IPS-18c (cell line): ENCODE measurements around the gene RHOT1.

Experiments used
- H3K4me3 ChIP-seq: 2 replicates; pipeline ENCODE4 v1.7.0; 2013; ENCODE audit warnings: low read depth, mild to moderate bottlenecking, low read length, moderate library complexity; ENCODE audit not compliant: insufficient read depth
- H3K9me3 ChIP-seq: one replicate; pipeline ENCODE4 v1.6.1; 2013; ENCODE audit warnings: mild to moderate bottlenecking, low read length, moderate library complexity; ENCODE audit not compliant: control insufficient read depth, insufficient read depth

The RHOT1 gene

GRCh38 chr17:32187271-32187670 is 45.0 kb downstream of the RHOT1 start:
- no peak overlapping the region for H3K4me3 ChIP-seq
- no peaks in the 10 kb centered on the region for H3K9me3 ChIP-seq

DNA sequence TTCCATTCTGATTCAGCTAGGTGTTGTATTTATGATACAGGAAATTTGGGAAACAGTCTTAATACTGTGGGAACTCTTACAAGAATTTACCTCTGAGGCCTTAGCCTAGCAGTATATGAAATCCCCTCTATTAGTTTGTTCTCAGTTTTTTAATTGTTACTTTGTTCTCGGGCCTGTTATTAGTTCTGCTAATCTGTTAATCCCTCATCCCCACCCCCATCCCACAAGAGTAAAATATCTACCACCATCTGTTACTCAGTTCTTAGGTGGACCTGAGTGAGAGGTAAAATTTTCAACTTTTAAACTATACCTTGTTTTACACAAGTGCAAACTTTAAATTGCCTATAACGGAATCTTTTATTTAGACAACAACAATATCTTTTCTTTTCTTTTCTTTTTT is 47.0 kb downstream of the RHOT1 start:
- Histone ChIP-seq H3K4me3 (no peak overlapping the region), H3K9me3 (no peaks in the 10 kb centered on the region)

DNA sequence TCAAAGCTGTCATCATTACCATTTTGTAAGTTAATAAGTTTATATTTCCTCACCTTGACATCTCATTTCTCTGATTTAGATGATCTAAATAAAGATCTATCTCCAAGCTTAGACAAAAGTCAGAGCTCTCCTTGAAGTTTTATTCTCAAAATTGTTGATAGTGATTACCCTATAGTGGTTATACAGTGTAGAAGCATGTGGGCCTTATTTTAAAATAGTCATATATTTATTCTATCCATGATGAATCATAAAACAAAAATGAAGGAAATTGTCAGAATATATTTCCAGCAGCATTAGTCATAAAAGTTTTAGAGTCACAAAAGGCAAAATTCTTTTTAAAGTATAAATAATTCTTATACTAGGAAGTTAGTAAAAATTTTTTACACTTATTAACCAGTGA is 49.0 kb downstream of the RHOT1 start:
- Histone ChIP-seq H3K4me3 (no peak overlapping the region), H3K9me3 (no peaks in the 10 kb centered on the region)

DNA sequence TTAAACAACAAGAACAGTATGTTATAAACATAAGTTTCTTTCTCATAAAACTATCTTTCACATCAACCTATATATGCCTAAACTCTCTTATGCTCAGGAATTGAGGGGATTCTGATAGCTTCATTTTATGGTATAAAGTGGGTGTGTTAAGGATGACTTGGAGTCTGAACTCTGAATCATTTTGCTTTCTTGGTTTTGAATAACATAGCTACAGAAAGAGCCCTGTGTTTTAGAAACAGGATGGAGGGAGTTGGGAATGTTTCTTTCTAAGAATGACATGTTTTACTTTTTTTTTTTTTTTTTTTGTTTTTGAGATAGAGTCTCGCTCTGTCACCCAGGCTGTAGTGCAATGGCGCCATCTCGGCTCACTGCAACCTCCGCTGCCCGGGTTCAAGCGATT is 50.1 kb downstream of the RHOT1 start:
- H3K9me3 ChIP-seq = no peaks in the 10 kb centered on the region

DNA sequence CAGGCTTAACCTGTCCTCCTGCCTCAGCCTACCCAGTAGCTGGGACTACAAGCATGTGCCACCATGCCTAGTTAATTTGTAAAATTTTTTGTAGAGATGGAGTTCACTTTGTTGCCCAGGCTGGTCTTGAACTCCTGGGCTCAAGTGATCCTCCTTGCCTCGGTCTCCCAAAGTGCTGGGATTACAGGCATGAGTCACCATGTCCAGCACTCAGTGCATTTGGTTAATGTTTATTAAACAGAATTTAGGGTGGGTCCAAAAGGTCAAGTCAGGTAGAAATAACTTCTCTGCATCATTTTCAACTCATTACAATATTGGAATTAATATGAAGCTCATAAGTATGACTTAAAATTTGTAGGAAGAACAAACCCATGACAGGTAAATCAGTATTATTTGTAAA is 55.7 kb downstream of the RHOT1 start:
- H3K9me3 ChIP-seq = no peaks in the 10 kb centered on the region
- H3K4me3 ChIP-seq = no peak overlapping the region

More for the DNA sequence above, 50.1 kb downstream of the RHOT1 start:
- H3K4me3 ChIP-seq = no peak overlapping the region

DNA sequence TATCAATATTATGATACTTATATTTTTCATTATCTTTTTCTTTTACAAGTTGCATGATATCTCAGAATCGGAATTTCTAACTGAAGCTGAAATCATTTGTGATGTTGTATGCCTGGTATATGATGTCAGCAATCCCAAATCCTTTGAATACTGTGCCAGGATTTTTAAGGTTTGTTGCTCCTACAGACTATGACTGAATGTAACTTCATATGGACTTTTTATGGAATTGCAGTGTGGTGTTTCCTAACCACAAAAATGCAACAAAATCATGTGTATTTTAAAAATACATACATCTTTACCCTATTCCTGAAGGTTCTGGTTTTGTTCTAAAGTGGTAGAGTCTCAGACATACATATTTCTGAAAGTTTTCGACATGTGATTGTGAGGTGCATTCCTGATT is 64.6 kb downstream of the RHOT1 start:
- no peak overlapping the region for H3K4me3 ChIP-seq

DNA sequence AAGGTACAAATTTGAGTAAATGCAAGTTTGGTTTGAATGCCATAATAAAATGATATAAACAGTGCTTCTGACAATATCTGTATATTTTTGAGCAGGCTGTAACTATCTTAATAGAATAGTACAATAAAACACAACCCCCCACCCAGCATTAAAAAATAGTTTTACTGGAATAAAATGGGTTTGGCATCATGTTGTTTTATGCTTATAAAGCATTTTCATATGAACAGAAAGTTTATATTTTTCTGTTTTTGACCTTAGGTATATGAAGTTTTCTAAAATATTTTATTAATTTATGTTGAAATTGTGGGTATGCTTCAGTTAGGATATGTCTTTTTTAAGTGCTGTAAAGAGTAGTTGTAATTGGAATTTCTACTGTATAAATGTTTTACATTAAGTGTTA is 66.1 kb downstream of the RHOT1 start:
- Histone ChIP-seq H3K4me3 (no peak overlapping the region), H3K9me3 (no peaks in the 10 kb centered on the region)

More for the DNA sequence above, 64.6 kb downstream of the RHOT1 start:
- no peaks in the 10 kb centered on the region for H3K9me3 ChIP-seq

- Histone ChIP-seq H3K9me3 (no peaks in the 10 kb centered on the region), H3K4me3 (no peak overlapping the region)
Measured at GRCh38 chr17:32209608-32210007, 67.3 kb downstream of the RHOT1 start.

- no peaks in the 10 kb centered on the region for H3K9me3 ChIP-seq
- no peak overlapping the region for H3K4me3 ChIP-seq
Measured at GRCh38 chr17:32211671-32212070, 69.4 kb downstream of the RHOT1 start.

GRCh38 chr17:32215696-32216095 is 73.4 kb downstream of the RHOT1 start:
- H3K9me3 ChIP-seq = no peaks in the 10 kb centered on the region
- no peak overlapping the region for H3K4me3 ChIP-seq

DNA sequence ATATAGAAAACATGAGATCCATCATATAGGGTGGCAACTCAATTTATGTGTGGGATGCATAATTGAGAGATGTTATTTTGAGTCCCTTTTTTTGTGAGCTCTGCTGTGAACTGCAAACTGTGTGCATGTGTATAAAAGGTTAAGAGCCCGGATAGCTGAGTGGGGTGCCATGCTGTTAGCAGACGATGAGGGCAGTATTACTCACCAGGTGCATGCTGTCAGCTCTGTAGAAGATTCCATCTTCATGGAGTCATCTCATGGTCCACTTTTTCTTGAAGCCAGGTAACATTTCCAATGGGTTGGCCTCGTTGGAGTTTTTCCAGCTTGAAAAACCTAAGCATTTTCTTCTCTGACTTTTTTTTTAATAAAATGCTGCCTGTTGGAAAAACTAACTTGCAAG is 80.3 kb downstream of the RHOT1 start:
- Histone ChIP-seq H3K4me3 (no peak overlapping the region), H3K9me3 (no peaks in the 10 kb centered on the region)

DNA sequence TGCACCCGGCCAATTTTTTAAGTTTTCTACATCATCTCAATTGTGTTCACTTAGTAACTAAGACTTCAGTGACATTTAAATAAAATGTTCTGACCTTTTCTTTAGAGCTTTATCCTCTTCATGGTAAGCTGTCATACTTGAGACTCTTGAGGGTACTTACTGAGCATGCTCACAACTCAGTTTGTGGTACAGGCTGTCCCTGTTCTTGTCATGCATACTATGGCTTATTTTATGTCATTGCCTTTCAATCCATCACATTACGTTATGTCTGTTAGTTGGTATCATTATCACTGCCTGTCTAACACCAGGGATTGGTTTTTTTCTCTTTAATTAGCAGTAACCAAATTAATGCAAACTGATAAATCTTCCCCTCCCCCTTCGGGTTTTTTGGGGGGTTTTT is 81.4 kb downstream of the RHOT1 start:
- Histone ChIP-seq H3K4me3 (no peak overlapping the region), H3K9me3 (no peaks in the 10 kb centered on the region)

- Histone ChIP-seq H3K9me3 (no peaks in the 10 kb centered on the region), H3K4me3 (no peak overlapping the region)
Measured at GRCh38 chr17:32226886-32227285, 84.6 kb downstream of the RHOT1 start.

GRCh38 chr17:32227910-32228309 is 85.6 kb downstream of the RHOT1 start:
- H3K4me3 ChIP-seq = no peak overlapping the region; the same call in 1 of the 2 replicates

DNA sequence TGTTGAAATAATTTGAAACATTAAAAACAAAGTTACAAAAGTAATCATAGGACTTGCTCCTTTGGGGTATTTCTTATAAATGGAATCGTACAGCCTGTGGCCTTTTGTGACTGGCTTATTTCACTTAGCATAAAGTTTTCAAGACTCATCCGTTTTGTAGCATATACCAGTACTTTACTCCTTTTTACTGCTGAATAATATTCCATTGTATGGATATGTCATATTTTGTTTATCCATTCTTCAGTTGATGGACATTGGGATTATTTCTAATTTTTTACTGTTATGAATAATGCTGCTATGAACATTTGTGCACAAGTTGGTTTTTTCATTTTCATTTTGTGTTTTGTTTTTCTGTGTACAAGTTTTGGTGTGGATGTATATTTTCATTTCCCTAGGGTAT is 93.3 kb downstream of the RHOT1 start:
- no peaks in the 10 kb centered on the region for H3K9me3 ChIP-seq
- no peak overlapping the region for H3K4me3 ChIP-seq

More at GRCh38 chr17:32227910-32228309, 85.6 kb downstream of the RHOT1 start:
- H3K9me3 ChIP-seq = no peaks in the 10 kb centered on the region

GRCh38 chr17:32239456-32239855 is 97.2 kb downstream of the RHOT1 start:
- H3K4me3 ChIP-seq = no peak overlapping the region

DNA sequence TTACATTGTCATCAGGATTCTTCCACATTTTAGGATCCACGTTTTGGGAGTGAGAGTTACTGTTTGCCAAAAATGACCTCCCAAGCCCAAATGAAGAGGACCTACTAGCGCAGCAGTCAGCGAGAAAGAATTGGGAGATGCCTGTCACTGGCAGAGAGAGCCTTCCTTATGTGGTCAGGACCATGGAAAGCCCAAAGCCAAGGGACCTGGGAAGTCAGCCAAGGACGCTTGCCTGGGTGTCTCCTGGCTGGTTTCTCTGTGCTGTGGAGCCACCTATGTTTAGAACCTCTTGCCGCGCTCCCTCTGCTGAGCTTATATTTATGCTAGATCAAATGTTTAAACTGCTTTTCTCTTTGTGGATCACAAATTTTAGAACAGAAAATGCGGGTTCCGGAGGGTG is 98.4 kb downstream of the RHOT1 start:
- Histone ChIP-seq H3K4me3 (no peak overlapping the region), H3K9me3 (no peaks in the 10 kb centered on the region)

More at GRCh38 chr17:32239456-32239855, 97.2 kb downstream of the RHOT1 start:
- no peaks in the 10 kb centered on the region for H3K9me3 ChIP-seq

DNA sequence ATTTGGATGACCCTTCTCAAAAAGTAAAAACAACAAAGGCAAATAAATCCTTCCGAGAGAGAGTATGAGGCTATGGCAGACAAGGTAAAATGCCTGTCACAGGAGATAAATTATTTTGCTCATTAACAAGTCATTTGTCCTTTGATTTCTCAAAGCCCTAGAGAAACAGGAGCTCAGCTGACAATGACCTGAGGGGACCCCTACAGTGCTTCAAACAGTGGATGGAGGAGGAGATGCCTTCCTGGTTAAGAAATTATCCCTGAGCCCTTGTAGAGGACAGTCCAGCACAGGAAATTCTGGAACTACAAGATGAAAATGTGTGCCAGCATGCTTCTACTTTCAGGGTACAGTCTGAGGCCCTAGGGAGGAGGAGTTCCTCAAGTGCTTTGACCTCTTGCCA is 99.3 kb downstream of the RHOT1 start:
- Histone ChIP-seq H3K9me3 (no peaks in the 10 kb centered on the region), H3K4me3 (no peak overlapping the region)

DNA sequence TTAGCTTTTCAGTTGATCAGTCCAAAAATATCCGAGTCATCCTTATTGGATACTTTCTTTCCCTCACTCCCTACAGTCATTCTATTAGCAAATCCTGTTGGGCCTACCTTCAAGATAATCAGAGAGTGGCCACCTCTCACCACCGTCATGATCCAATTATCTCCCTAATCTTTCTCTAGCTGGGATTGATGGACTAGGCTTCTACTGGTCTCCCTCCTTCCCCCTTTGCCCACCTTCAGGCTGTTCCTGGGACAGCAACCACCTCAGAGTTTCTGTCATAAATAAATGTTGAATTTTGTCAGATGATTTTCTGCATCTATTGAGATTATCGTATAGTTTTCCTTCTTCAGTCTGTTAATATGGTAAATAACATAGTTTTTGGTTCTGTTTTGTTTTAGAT is 107.2 kb downstream of the RHOT1 start:
- Histone ChIP-seq H3K4me3 (no peak overlapping the region), H3K9me3 (no peaks in the 10 kb centered on the region)
